Esophagus squamous epithelium (tissue), 5 donors: ENCODE data around the gene GPA33. TPM values are rescaled to one million over a fixed set of nuclear protein-coding genes. Genes with fewer than 3 reads are reported as not detected.

Source experiments
- DNase-seq: peaks from one replicate; lab custom pipeline; 2025; lab: John Stamatoyannopoulos, UW
- H3K27ac ChIP-seq, 4 donors: fragments of 200-600 bp; sonication (generic); one replicate each; pipeline ENCODE4 v1.5.1; 2016 to 2019; ENCODE audit warnings: mild to moderate bottlenecking in 1 of 4
- H3K27me3 ChIP-seq, 4 donors: fragments of 200-600 bp; sonication (generic); 1 replicate in 3 of 4; 2 replicates in 1 of 4; pipeline versions ENCODE4 v1.5.1 to v1.6.0; 2017 to 2021; ENCODE audit warnings: antibody characterized with exemption in 1 of 4
- H3K36me3 ChIP-seq, 3 donors: fragments of 200-600 bp; sonication (generic); one replicate each; pipeline ENCODE4 v1.5.1; 2016 to 2019
- H3K4me1 ChIP-seq, 3 donors: fragments of 200-600 bp; sonication (generic); one replicate each; pipeline ENCODE4 v1.5.1; 2017 to 2019
- H3K4me3 ChIP-seq, 4 donors: fragments of 200-600 bp; sonication (generic); 1 replicate in 3 of 4; 2 replicates in 1 of 4; pipeline ENCODE4 v1.5.1; 2016 to 2019; ENCODE audit warnings: mild to moderate bottlenecking in 2 of 4, moderate library complexity in 1 of 4
- H3K9me3 ChIP-seq, 3 donors: fragments of 200-600 bp; sonication (generic); one replicate each; pipeline ENCODE4 v1.5.1; 2016 to 2019
- POLR2A ChIP-seq, 4 donors: fragments of 450-650 bp; IDR thresholded peaks; one replicate each; pipeline ENCODE4 v1.6.1; 2017; ENCODE audit warnings: antibody characterized with exemption in 4 of 4, mild to moderate bottlenecking in 4 of 4, moderate library complexity in 3 of 4
- WGBS, 2 donors: methylation state at CpG; one replicate each; pipeline ENCODE4 v1.1.5; 2018; 5-methylcytosine and 5-hydroxymethylcytosine counted together
- intact Hi-C: fragments of 100-400 bp; cut with DNase I; formaldehyde crosslinking; loops from one replicate; pipeline ENCODE4 v1.15.0; 2022
- total RNA-seq, 4 donors: library from RNA; depleted of rRNA; stranded (reverse); fragments of >200 nt; gene quantifications; one replicate each; pipeline ENCODE4 v1.1.0, GENCODE V29; 2016
- TF ChIP-seq, protein P1 (sequence below), 6 experiments: fragments of 450-650 bp in 4 of 6; fragments of 200-600 bp in 2 of 6; sonication (generic) in 2 of 6; IDR thresholded peaks; one replicate each; pipeline ENCODE4 v1.5.1; 2016 to 2019; ENCODE audit warnings: antibody characterized with exemption in 6 of 6, mild to moderate bottlenecking in 4 of 6, moderate library complexity in 4 of 6
- donor health status: DM: yes; HTN: yes; CAD: no.

Gene GPA33
- total RNA-seq, 4 donors from 2014 or later, result not detected

DNA sequence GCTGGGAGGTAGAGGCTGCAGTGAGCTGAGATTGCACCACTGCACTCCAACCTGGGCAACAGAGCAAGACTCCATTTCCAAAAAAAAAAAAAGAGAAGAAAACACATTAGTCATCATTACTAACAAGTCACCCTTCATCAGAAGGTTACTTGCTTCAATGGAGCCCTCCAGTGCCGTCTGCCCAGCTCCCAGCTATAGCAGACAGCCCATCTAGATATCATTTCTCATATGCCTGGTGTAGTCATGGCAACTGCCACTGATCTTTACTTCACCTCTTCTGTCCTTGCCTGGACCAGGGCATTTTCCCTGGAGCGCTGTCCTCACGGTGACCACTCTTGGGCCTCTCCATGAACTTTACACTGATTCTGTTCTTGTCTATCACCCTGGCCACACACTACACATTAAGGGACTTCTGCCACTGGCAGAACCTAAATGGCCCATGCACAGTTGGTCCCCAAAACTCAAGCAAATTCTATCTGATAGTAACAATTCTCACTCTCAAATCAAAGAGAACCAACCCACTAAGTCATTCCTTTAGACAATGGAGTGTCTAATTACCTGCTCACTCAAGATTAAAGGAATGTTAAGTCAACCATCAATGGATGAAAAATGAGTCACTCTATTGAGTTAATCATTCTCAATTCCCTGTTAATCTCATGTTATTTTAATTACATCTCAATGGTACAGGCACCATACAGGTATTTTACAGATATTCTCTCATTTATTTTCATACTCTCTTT lies 12.9 kb downstream of the GPA33 start:
- intact Hi-C loops, result no loop called here
- H3K27ac ChIP-seq, result no peak overlapping the region
- WGBS, 2 donors, result 74 to 90% methylated on average over 3 of the region's 3 CpGs
- no peak overlapping the region for H3K4me3 ChIP-seq
- H3K9me3 ChIP-seq, result no peaks in the 10 kb centered on the region
- H3K27me3 ChIP-seq, result peaks cover 0 to 48% (median 0%) of the 10 kb centered on the region in 4 donors
- H3K36me3 ChIP-seq, result no peaks in the 10 kb centered on the region
- TF ChIP-seq POLR2A (IDR thresholded peaks at IDR 0.05), result no peak
- TF ChIP-seq, protein P1, sequence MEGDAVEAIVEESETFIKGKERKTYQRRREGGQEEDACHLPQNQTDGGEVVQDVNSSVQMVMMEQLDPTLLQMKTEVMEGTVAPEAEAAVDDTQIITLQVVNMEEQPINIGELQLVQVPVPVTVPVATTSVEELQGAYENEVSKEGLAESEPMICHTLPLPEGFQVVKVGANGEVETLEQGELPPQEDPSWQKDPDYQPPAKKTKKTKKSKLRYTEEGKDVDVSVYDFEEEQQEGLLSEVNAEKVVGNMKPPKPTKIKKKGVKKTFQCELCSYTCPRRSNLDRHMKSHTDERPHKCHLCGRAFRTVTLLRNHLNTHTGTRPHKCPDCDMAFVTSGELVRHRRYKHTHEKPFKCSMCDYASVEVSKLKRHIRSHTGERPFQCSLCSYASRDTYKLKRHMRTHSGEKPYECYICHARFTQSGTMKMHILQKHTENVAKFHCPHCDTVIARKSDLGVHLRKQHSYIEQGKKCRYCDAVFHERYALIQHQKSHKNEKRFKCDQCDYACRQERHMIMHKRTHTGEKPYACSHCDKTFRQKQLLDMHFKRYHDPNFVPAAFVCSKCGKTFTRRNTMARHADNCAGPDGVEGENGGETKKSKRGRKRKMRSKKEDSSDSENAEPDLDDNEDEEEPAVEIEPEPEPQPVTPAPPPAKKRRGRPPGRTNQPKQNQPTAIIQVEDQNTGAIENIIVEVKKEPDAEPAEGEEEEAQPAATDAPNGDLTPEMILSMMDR (IDR thresholded peaks at IDR 0.05), result no peak
- H3K4me1 ChIP-seq, result no peaks in the 10 kb centered on the region
- no peak for DNase-seq

DNA sequence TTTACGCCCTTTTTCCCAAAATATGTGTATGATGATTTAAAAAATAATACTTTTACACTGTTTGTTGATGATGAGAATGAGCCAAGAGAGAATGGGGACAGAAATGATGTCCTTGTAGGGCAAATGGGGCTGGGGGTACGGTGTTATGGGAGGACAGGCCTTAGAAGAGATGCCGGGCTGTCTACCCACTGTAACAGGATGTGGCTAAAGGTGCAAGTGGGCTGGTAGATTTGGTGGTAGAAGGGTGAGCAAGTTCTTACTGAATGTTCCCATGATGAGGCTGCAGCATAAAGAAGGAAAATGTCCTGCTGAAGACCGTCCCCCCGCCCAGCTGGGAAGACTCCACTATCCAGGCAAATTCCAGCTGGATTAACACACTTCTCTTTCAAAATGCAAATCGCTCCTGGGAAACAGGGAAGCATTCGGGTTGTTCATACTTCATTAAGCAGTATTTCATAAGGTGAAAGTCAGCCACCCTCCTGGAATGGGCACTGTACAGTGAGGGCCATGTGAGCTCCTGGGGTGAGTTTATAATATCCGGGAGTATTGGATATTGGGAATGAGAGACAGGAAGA lies 14.0 kb downstream of the GPA33 start:
- H3K9me3 ChIP-seq, result no peaks in the 10 kb centered on the region
- TF ChIP-seq, protein P1 (IDR thresholded peaks at IDR 0.05), result no peak
- TF ChIP-seq POLR2A (IDR thresholded peaks at IDR 0.05), result no peak
- no peak for DNase-seq
- no peak overlapping the region for H3K27ac ChIP-seq
- no peaks in the 10 kb centered on the region for H3K36me3 ChIP-seq
- peaks cover 0 to 37% (median 0%) of the 10 kb centered on the region in 4 donors for H3K27me3 ChIP-seq
- no peaks in the 10 kb centered on the region for H3K4me1 ChIP-seq
- H3K4me3 ChIP-seq, result no peak overlapping the region
- WGBS, 2 donors, result 76 to 85% methylated on average over 8 of the region's 8 CpGs
- intact Hi-C loops, result no loop called here

DNA sequence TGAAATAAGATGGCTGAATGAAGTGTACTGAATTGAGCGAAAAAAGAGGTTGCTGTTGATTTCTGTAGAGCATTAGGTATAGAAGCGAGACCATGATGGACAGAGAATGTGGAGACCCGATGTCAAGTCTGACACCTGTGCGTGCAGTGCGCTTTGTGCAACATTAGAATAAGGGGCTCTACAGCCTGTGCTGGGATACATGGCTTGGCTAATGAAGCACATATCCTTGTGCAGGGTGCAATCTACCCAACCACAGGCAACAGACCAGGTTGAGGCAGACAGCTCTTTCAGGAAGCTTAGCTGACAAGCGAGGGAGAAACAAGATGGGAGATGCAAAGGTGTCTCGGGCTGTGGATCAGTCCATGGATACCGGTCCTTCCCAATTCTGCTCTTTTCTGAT lies 18.9 kb downstream of the GPA33 start:
- intact Hi-C loops, result no loop called here
- H3K9me3 ChIP-seq, result no peaks in the 10 kb centered on the region
- H3K27me3 ChIP-seq, result peaks cover 0 to 10% (median 0%) of the 10 kb centered on the region in 4 donors
- H3K4me1 ChIP-seq, result peaks cover 0 to 8% (median 0%) of the 10 kb centered on the region in 3 donors
- no peak for TF ChIP-seq POLR2A (IDR thresholded peaks at IDR 0.05)
- TF ChIP-seq, protein P1 (IDR thresholded peaks at IDR 0.05), result no peak
- no peaks in the 10 kb centered on the region for H3K36me3 ChIP-seq
- 75 to 94% methylated on average over 8 of the region's 8 CpGs for WGBS, 2 donors
- no peak overlapping the region for H3K27ac ChIP-seq
- DNase-seq, result no peak
- no peak overlapping the region for H3K4me3 ChIP-seq

DNA sequence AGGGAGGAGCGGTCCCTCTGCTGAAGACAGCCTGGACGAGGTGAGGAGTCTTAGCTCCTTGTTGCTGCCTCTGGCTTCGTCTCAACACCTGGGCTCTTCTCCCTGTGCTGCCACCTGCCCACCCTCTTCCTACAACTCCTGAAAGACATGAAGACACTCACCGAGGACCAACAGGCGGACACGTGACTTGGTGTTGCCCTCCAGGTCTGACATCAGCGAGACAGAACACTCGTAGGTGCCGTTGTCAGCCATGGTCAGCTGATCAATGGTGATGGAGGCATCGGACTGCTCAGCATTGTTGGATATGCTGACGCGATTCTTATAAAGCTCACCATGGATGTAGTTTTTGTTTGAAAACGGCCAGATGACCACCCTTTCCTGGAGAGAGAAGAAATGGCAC lies 21.4 kb downstream of the GPA33 start:
- H3K27me3 ChIP-seq, result peaks cover 0 to 4% (median 0%) of the 10 kb centered on the region in 4 donors
- no peak for DNase-seq
- H3K27ac ChIP-seq, result no peak overlapping the region
- peaks cover 0 to 8% (median 0%) of the 10 kb centered on the region in 3 donors for H3K4me1 ChIP-seq
- TF ChIP-seq, protein P1 (IDR thresholded peaks at IDR 0.05), result no peak
- no peak for TF ChIP-seq POLR2A (IDR thresholded peaks at IDR 0.05)
- no peak overlapping the region for H3K4me3 ChIP-seq
- no peaks in the 10 kb centered on the region for H3K36me3 ChIP-seq
- intact Hi-C loops, result loop anchor here (10.0 kb wide), 3 partner anchors 146 to 466 kb away; no protein-coding TSS in a partner anchor
- H3K9me3 ChIP-seq, result no peaks in the 10 kb centered on the region
- WGBS, 2 donors, result 74 to 92% methylated on average over 4 to 12 of the region's 13 CpGs

DNA sequence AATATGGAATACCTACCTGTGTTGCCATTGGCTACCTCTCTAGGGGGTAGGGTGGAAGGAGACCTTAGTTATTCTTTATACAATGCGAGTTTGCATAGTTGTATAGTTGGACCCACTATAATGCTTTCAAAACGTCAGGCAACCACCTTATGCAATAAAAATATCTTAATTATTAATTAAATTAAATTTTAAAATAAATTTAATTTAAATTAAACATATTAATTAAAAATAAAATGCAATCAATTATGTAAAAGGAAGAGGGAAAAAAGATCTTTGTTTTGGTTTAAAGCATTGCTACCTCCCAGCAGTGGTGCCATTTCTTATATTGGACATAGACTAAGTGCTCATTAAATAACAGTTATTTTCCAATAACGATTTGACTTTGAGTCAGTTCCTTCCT lies 22.3 kb downstream of the GPA33 start:
- Histone ChIP-seq H3K4me1 (peaks cover 0 to 8% (median 0%) of the 10 kb centered on the region in 3 donors), H3K36me3 (no peaks in the 10 kb centered on the region), H3K4me3 (no peak overlapping the region), H3K27ac (no peak overlapping the region), H3K9me3 (no peaks in the 10 kb centered on the region), H3K27me3 (peaks cover 0 to 4% (median 0%) of the 10 kb centered on the region in 4 donors)
- WGBS, 2 donors, result 72 to 74% methylated on average over 3 of the region's 3 CpGs
- no peak for DNase-seq
- TF ChIP-seq POLR2A (IDR thresholded peaks at IDR 0.05), result no peak
- TF ChIP-seq, protein P1 (IDR thresholded peaks at IDR 0.05), result no peak
- intact Hi-C loops, result loop anchor here (10.0 kb wide), 3 partner anchors 147 to 467 kb away; no protein-coding TSS in a partner anchor
